OCI-LY7 (cell line): ENCODE results near the gene SEL1L2.

Experiments used
- CTCF ChIP-seq: fragments of 200-600 bp; sonication (generic); conservative IDR thresholded peaks from 2 replicates; pipeline ENCODE4 v1.5.1; 2014; ENCODE audit warnings: mild to moderate bottlenecking, antibody characterized with exemption, low read length, moderate library complexity, mixed read lengths
- EZH2phosphoT487 ChIP-seq: fragments of 200-600 bp; sonication (generic); IDR thresholded peaks from 2 replicates; pipeline ENCODE4 v1.6.1; 2018; ENCODE audit warnings: low read depth, borderline replicate concordance, mild to moderate bottlenecking, mixed run types, antibody characterized with exemption, low read length, moderate library complexity, mixed read lengths

- TF ChIP-seq CTCF (no peak), EZH2phosphoT487 (no peak)
These were observed 176.5 kb downstream of the SEL1L2 start for GRCh38 chr20:13813910-13814309.
